ENCODE data around the gene MTHFD1L. TPM values are rescaled to one million over a fixed set of nuclear protein-coding genes. Genes with fewer than 3 reads are reported as not detected.
A peak's percentile ranks its signal among the peaks of the same experiment; 100 is the strongest.

MTHFD1L gene
- total RNA-seq, 4 donors from 2014 or later, result 3.0 to 9.4 (median 5.2) TPM

- no peaks in the 10 kb centered on the region for H3K27me3 ChIP-seq
- 94% methylated on average over 13 of the region's 13 CpGs for WGBS
- no peaks in the 10 kb centered on the region for H3K9me3 ChIP-seq
- H3K27ac ChIP-seq, result no peak overlapping the region
- DNase-seq (ENCODE audit: low spot score in 2 of 2), result peak in 1 of 2 donors; percentile 16
- TF ChIP-seq POLR2AphosphoS5 (IDR thresholded peaks at IDR 0.05), result no peak
- TF ChIP-seq CTCF (IDR thresholded peaks at IDR 0.05), result no peak
- TF ChIP-seq EP300 (IDR thresholded peaks at IDR 0.05), result no peak
- no peak for TF ChIP-seq POLR2A (IDR thresholded peaks at IDR 0.05)
- H3K4me3 ChIP-seq, result no peak overlapping the region
- no peaks in the 10 kb centered on the region for H3K36me3 ChIP-seq
- peaks cover 6% of the 10 kb centered on the region for H3K4me1 ChIP-seq
Measured at GRCh38 chr6:150890346-150890745, 24.8 kb downstream of the MTHFD1L start.

- Histone ChIP-seq H3K4me3 (no peak overlapping the region), H3K36me3 (no peaks in the 10 kb centered on the region), H3K9me3 (no peaks in the 10 kb centered on the region), H3K27ac (no peak overlapping the region), H3K4me1 (peaks cover 6% of the 10 kb centered on the region), H3K27me3 (no peaks in the 10 kb centered on the region)
- peak; percentile 80 for DNase-seq (ENCODE audit: low spot score in 2 of 2)
- WGBS, result 19% methylated on average over 7 of the region's 7 CpGs
- TF ChIP-seq POLR2A (IDR thresholded peaks at IDR 0.05) (no peak), EP300 (IDR thresholded peaks at IDR 0.05) (no peak), CTCF (IDR thresholded peaks at IDR 0.05) (peak; percentile 57 to 76), POLR2AphosphoS5 (IDR thresholded peaks at IDR 0.05) (no peak)
Measured at GRCh38 chr6:150891888-150892485, 26.5 kb downstream of the MTHFD1L start.

- Histone ChIP-seq H3K27ac (no peak overlapping the region), H3K4me3 (no peak overlapping the region), H3K27me3 (no peaks in the 10 kb centered on the region), H3K36me3 (no peaks in the 10 kb centered on the region), H3K4me1 (peaks cover 11% of the 10 kb centered on the region), H3K9me3 (no peaks in the 10 kb centered on the region)
- 83% methylated on average over 8 of the region's 8 CpGs for WGBS
- peak in 1 of 2 donors; percentile 23 for DNase-seq (ENCODE audit: low spot score in 2 of 2)
- TF ChIP-seq EP300 (IDR thresholded peaks at IDR 0.05) (no peak), POLR2AphosphoS5 (IDR thresholded peaks at IDR 0.05) (no peak), CTCF (IDR thresholded peaks at IDR 0.05) (no peak), POLR2A (IDR thresholded peaks at IDR 0.05) (no peak)
Measured at GRCh38 chr6:150894191-150894744, 28.8 kb downstream of the MTHFD1L start.

GRCh38 chr6:150894935-150895552 lies 29.5 kb downstream of the MTHFD1L start:
- TF ChIP-seq CTCF (IDR thresholded peaks at IDR 0.05), result no peak
- no peak for TF ChIP-seq POLR2A (IDR thresholded peaks at IDR 0.05)
- TF ChIP-seq POLR2AphosphoS5 (IDR thresholded peaks at IDR 0.05), result no peak
- TF ChIP-seq EP300 (IDR thresholded peaks at IDR 0.05), result no peak
- Histone ChIP-seq H3K27ac (no peak overlapping the region), H3K36me3 (no peaks in the 10 kb centered on the region), H3K27me3 (no peaks in the 10 kb centered on the region), H3K4me1 (peaks cover 14% of the 10 kb centered on the region), H3K9me3 (no peaks in the 10 kb centered on the region), H3K4me3 (no peak overlapping the region)
- peak in 1 of 2 donors; percentile 37 for DNase-seq (ENCODE audit: low spot score in 2 of 2)
- 31% methylated on average over 12 of the region's 12 CpGs for WGBS

GRCh38 chr6:150895928-150896632 lies 30.6 kb downstream of the MTHFD1L start:
- Histone ChIP-seq H3K4me1 (peaks cover 14% of the 10 kb centered on the region), H3K9me3 (no peaks in the 10 kb centered on the region), H3K36me3 (no peaks in the 10 kb centered on the region), H3K27me3 (no peaks in the 10 kb centered on the region), H3K4me3 (no peak overlapping the region), H3K27ac (no peak overlapping the region)
- DNase-seq (ENCODE audit: low spot score in 2 of 2), result peak in 1 of 2 donors; percentile 35
- 74% methylated on average over 4 of the region's 4 CpGs for WGBS
- TF ChIP-seq POLR2AphosphoS5 (IDR thresholded peaks at IDR 0.05) (no peak), EP300 (IDR thresholded peaks at IDR 0.05) (no peak), CTCF (IDR thresholded peaks at IDR 0.05) (no peak), POLR2A (IDR thresholded peaks at IDR 0.05) (no peak)
